Activated CD4-positive, alpha-beta T cell treated with anti-CD3 and anti-CD28 coated beads for 36 hours (primary cell): ENCODE results near the gene L2HGDH. TPM values are rescaled to one million over a fixed set of nuclear protein-coding genes. Genes with fewer than 3 reads are reported as not detected.
"Not testable (repeated sequence)": the region's sequence is repeated elsewhere in the genome, so short reads cannot be mapped to it uniquely, and the experiment has no call there.

ENCODE experiments used
- ATAC-seq: fragments of 200-7000 bp; cut with Tn5 transposase; one replicate; pipeline ENCODE4 v1.10.0; 2021; ENCODE audit warnings: mild to moderate bottlenecking, moderate library complexity
- CTCF ChIA-PET: fragments of 350-600 bp; sonication (Branson Sonifier 250); formaldehyde crosslinking; loops from one replicate; lab custom pipeline; 2021; ENCODE audit warnings: antibody characterized with exemption; lab: Charles Lee
- POLR2A ChIA-PET: fragments of 350-600 bp; sonication (Branson Sonifier 250); formaldehyde crosslinking; loops from one replicate; lab custom pipeline; 2021; ENCODE audit warnings: antibody characterized with exemption, inconsistent platforms; lab: Charles Lee
- DNase-seq: peaks from one replicate; pipeline ENCODE4 v3.0.0-alpha.2; 2020
- H3K27ac Mint-ChIP-seq: one replicate; pipeline ENCODE4 v1.8.0; 2021; ENCODE audit warnings: mixed read lengths
- H3K27me3 Mint-ChIP-seq: one replicate; pipeline ENCODE4 v1.8.0; 2021; ENCODE audit warnings: mixed read lengths
- H3K36me3 Mint-ChIP-seq: one replicate; pipeline ENCODE4 v1.8.0; 2021; ENCODE audit warnings: low read depth, mixed read lengths
- H3K4me1 Mint-ChIP-seq: one replicate; pipeline ENCODE4 v1.8.0; 2021; ENCODE audit warnings: mixed read lengths
- H3K4me3 Mint-ChIP-seq: one replicate; pipeline ENCODE4 v1.8.0; 2021; ENCODE audit warnings: mild to moderate bottlenecking, moderate library complexity, mixed read lengths
- H3K9me3 Mint-ChIP-seq: one replicate; pipeline ENCODE4 v1.8.0; 2021; ENCODE audit warnings: low read depth, mixed read lengths
- intact Hi-C, 2 experiments: fragments of 100-400 bp; cut with DNase I in 1 of 2; cut with micrococcal nuclease in 1 of 2; formaldehyde crosslinking; loops; one replicate each; pipeline versions ENCODE4 v1.14.2 to v1.15.1; 2022 to 2024; cut with DNase I, micrococcal nuclease
- total RNA-seq, 2 experiments: library from RNA; stranded (reverse); gene quantifications; one replicate each; pipeline ENCODE4 v1.2.3, GENCODE V29; 2021

Gene L2HGDH
- total RNA-seq, 2 experiments from 2014 or later = 12.8 to 19.0 TPM

- Mint-ChIP-seq H3K4me3 (no peak overlapping the region), H3K9me3 (peaks cover under 1% of the 10 kb centered on the region), H3K4me1 (peaks cover 34% of the 10 kb centered on the region), H3K27ac (no peak overlapping the region), H3K27me3 (no peaks in the 10 kb centered on the region), H3K36me3 (peaks cover 12% of the 10 kb centered on the region)
- no peak for ATAC-seq
- ChIA-PET CTCF (interaction anchor here (4.7 kb wide), 1 partner anchor 10 kb away, joined by 19 read pairs; no protein-coding TSS in a partner anchor), POLR2A (no interaction called here)
- intact Hi-C loops = no loop called here
- no peak for DNase-seq
Observed at GRCh38 chr14:50319293-50319692, 7.3 kb upstream of the L2HGDH start.

GRCh38 chr14:50318031-50318626 is 6.1 kb upstream of the L2HGDH start:
- Mint-ChIP-seq H3K36me3 (peaks cover 16% of the 10 kb centered on the region), H3K4me1 (peaks cover 42% of the 10 kb centered on the region), H3K27me3 (no peaks in the 10 kb centered on the region), H3K27ac (no peak overlapping the region), H3K4me3 (no peak overlapping the region), H3K9me3 (peaks cover 6% of the 10 kb centered on the region)
- ChIA-PET CTCF (interaction anchor here (0.5 to 4.7 kb wide), 11 partner anchors 12 to 410 kb away, joined by 3 to 19 read pairs (median 3); no protein-coding TSS in a partner anchor), POLR2A (no interaction called here)
- intact Hi-C loops = no loop called here
- ATAC-seq = no peak
- DNase-seq = no peak

GRCh38 chr14:50314098-50314497 is 2.1 kb upstream of the L2HGDH start:
- CTCF ChIA-PET = interaction anchor here (1.2 kb wide), 1 partner anchor 15 kb away, joined by 3 read pairs; no protein-coding TSS in a partner anchor
- POLR2A ChIA-PET, DNase-seq, H3K27ac Mint-ChIP-seq, H3K27me3 Mint-ChIP-seq, H3K4me3 Mint-ChIP-seq, H3K9me3 Mint-ChIP-seq, ATAC-seq: not testable (repeated sequence)
- Mint-ChIP-seq H3K36me3 (peaks cover 19% of the 10 kb centered on the region), H3K4me1 (peaks cover 39% of the 10 kb centered on the region)
- intact Hi-C loops = loop anchor here in 1 of 2 experiments (5.0 kb wide), 1 partner anchor 1533 kb away; no protein-coding TSS in a partner anchor

GRCh38 chr14:50312734-50313054 is 665 bp upstream of the L2HGDH start:
- peak overlapping the region; percentile 85 for H3K4me3 Mint-ChIP-seq
- H3K36me3 Mint-ChIP-seq = peaks cover 22% of the 10 kb centered on the region
- DNase-seq = no peak
- ChIA-PET POLR2A (interaction anchor here (1.2 to 1.6 kb wide), 3 partner anchors 8 to 50 kb away, joined by 3 to 10 read pairs (median 3); no protein-coding TSS in a partner anchor), CTCF (interaction anchor here (0.6 to 3.3 kb wide), 6 partner anchors 8 to 548 kb away, joined by 3 to 23 read pairs (median 4); no protein-coding TSS in a partner anchor)
- peak overlapping the region; percentile 89 for H3K27ac Mint-ChIP-seq
- H3K4me1 Mint-ChIP-seq = peaks cover 42% of the 10 kb centered on the region
- H3K27me3 Mint-ChIP-seq = no peaks in the 10 kb centered on the region
- ATAC-seq = peak; percentile 35
- intact Hi-C loops = loop anchor here (1.0 to 5.0 kb wide), 19 partner anchors 9 to 1535 kb away; partner anchors contain the start of genes SOS2 (in 2 of the 2), ARF6 (in 1 of the 2), CDKL1 (in 1 of the 2) and DNAAF2 (in 1 of the 2)
- peaks cover 6% of the 10 kb centered on the region for H3K9me3 Mint-ChIP-seq

- peaks cover 36% of the 10 kb centered on the region for H3K4me1 Mint-ChIP-seq
- POLR2A ChIA-PET = interaction anchor here (0.6 to 1.6 kb wide), 8 partner anchors 9 to 544 kb away, joined by 3 to 10 read pairs (median 4); partner anchors contain the start of gene KLHDC2
Observed at GRCh38 chr14:50311337-50311971, 575 bp downstream of the L2HGDH start.

GRCh38 chr14:50310445-50310844 is 1.6 kb downstream of the L2HGDH start:
- intact Hi-C loops = loop anchor here in 1 of 2 experiments (5.0 kb wide), 1 partner anchor 1537 kb away; no protein-coding TSS in a partner anchor
- peak overlapping the region; percentile 85 for H3K4me3 Mint-ChIP-seq
- POLR2A ChIA-PET = no interaction called here
- H3K27ac Mint-ChIP-seq = no peak overlapping the region
- ATAC-seq = no peak
- H3K4me1 Mint-ChIP-seq = peaks cover 31% of the 10 kb centered on the region
- H3K9me3 Mint-ChIP-seq = peaks cover 6% of the 10 kb centered on the region
- no peak for DNase-seq
- no peaks in the 10 kb centered on the region for H3K27me3 Mint-ChIP-seq
- peaks cover 21% of the 10 kb centered on the region for H3K36me3 Mint-ChIP-seq
- CTCF ChIA-PET = interaction anchor here (0.6 to 3.3 kb wide), 6 partner anchors 10 to 474 kb away, joined by 3 to 23 read pairs (median 4); no protein-coding TSS in a partner anchor

More at GRCh38 chr14:50311337-50311971, 575 bp downstream of the L2HGDH start:
- peaks cover 22% of the 10 kb centered on the region for H3K36me3 Mint-ChIP-seq
- intact Hi-C loops = loop anchor here in 1 of 2 experiments (5.0 kb wide), 1 partner anchor 1536 kb away; no protein-coding TSS in a partner anchor
- peak overlapping the region; percentile 66 for H3K27ac Mint-ChIP-seq
- ATAC-seq (no peak), DNase-seq (no peak)
- peaks cover 6% of the 10 kb centered on the region for H3K9me3 Mint-ChIP-seq
- H3K27me3 Mint-ChIP-seq = no peaks in the 10 kb centered on the region
- peak overlapping the region; percentile 85 for H3K4me3 Mint-ChIP-seq
- CTCF ChIA-PET = interaction anchor here (0.6 to 3.3 kb wide), 8 partner anchors 9 to 449 kb away, joined by 3 to 23 read pairs (median 4); partner anchors contain the start of gene MAP4K5

GRCh38 chr14:50308363-50308915 is 3.6 kb downstream of the L2HGDH start:
- Mint-ChIP-seq H3K27me3 (no peaks in the 10 kb centered on the region), H3K4me1 (peaks cover 25% of the 10 kb centered on the region), H3K4me3 (no peak overlapping the region), H3K36me3 (peaks cover 11% of the 10 kb centered on the region), H3K27ac (no peak overlapping the region), H3K9me3 (peaks cover under 1% of the 10 kb centered on the region)
- CTCF ChIA-PET = interaction anchor here (1.0 to 1.6 kb wide), 3 partner anchors 12 to 14 kb away, joined by 3 to 5 read pairs (median 4); no protein-coding TSS in a partner anchor
- DNase-seq = no peak
- POLR2A ChIA-PET = interaction anchor here (0.5 to 0.8 kb wide), 2 partner anchors 11 to 225 kb away, joined by 3 read pairs; no protein-coding TSS in a partner anchor
- intact Hi-C loops = no loop called here
- ATAC-seq = no peak

- no peak for DNase-seq
- intact Hi-C loops = no loop called here
- H3K4me3 Mint-ChIP-seq = no peak overlapping the region
- no peaks in the 10 kb centered on the region for H3K9me3 Mint-ChIP-seq
- peaks cover 8% of the 10 kb centered on the region for H3K4me1 Mint-ChIP-seq
- peaks cover 29% of the 10 kb centered on the region for H3K36me3 Mint-ChIP-seq
- no peak overlapping the region for H3K27ac Mint-ChIP-seq
- ATAC-seq = no peak
- H3K27me3 Mint-ChIP-seq = no peaks in the 10 kb centered on the region
- ChIA-PET POLR2A (no interaction called here), CTCF (interaction anchor here (0.6 to 0.8 kb wide), 2 partner anchors 14 to 15 kb away, joined by 3 read pairs; no protein-coding TSS in a partner anchor)
Observed at GRCh38 chr14:50303744-50304471, 8.1 kb downstream of the L2HGDH start.

- Mint-ChIP-seq H3K36me3 (peaks cover 35% of the 10 kb centered on the region), H3K27ac (no peak overlapping the region), H3K27me3 (no peaks in the 10 kb centered on the region), H3K9me3 (no peaks in the 10 kb centered on the region), H3K4me1 (peaks cover 3% of the 10 kb centered on the region), H3K4me3 (no peak overlapping the region)
- ChIA-PET CTCF (interaction anchor here (1.1 kb wide), 1 partner anchor 12 kb away, joined by 3 read pairs; no protein-coding TSS in a partner anchor), POLR2A (interaction anchor here (0.5 kb wide), 1 partner anchor 10 kb away, joined by 4 read pairs; no protein-coding TSS in a partner anchor)
- ATAC-seq = no peak
- intact Hi-C loops = no loop called here
- DNase-seq = no peak
Observed at GRCh38 chr14:50301914-50302313, 10.1 kb downstream of the L2HGDH start.

- Mint-ChIP-seq H3K4me3 (no peak overlapping the region), H3K9me3 (no peaks in the 10 kb centered on the region), H3K36me3 (peaks cover 33% of the 10 kb centered on the region), H3K27ac (no peak overlapping the region), H3K27me3 (no peaks in the 10 kb centered on the region), H3K4me1 (peaks cover 3% of the 10 kb centered on the region)
- ChIA-PET POLR2A (no interaction called here), CTCF (no interaction called here)
- intact Hi-C loops = no loop called here
- ATAC-seq (no peak), DNase-seq (no peak)
Observed at GRCh38 chr14:50299585-50299984, 12.4 kb downstream of the L2HGDH start.
